ENCODE measurements around the gene AXDND1.
"Not testable (repeated sequence)": the region's sequence is repeated elsewhere in the genome, so short reads cannot be mapped to it uniquely, and the experiment has no call there.

Gene AXDND1

DNA sequence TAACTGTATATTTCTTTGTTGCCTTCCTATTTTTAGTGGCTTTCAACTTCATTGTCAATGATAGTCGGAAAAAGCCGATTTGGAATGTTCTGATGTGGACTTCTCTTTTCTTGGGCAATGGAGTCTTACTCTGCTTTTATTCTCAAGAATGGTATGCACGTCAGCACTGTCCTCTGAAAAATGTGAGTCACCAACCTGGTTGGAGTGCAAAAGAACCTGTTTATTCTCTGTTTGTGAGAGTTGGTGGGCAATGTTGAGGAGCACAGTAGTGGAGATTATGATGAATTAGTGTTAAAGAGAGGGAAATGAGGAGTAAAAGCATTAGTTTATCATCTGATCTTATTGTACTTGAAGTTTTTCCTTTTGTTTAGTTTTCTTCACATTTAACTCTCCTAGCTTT lies 14.5 kb upstream of the AXDND1 start:
- Histone ChIP-seq H3K79me1 (ENCODE audit: low read depth, low read length) (no peaks in the 10 kb centered on the region), H2BK120ac (ENCODE audit: low read depth, low read length) (no peak overlapping the region), H2BK12ac (ENCODE audit: low read length) (no peak overlapping the region), H3K9me3 (replicated peaks in 1 of 2; ENCODE audit: control insufficient read depth in 2 of 2, insufficient read depth in 1 of 2, low read depth in 1 of 2, low read length in 2 of 2) (no peaks in the 10 kb centered on the region), H3K9ac (ENCODE audit: low read depth, low read length, poor library complexity) (no peak overlapping the region), H4K8ac (ENCODE audit: low read depth, low read length) (no peak overlapping the region), H3K4me1 (ENCODE audit: control insufficient read depth in 2 of 2, insufficient read depth in 1 of 2, low read depth in 1 of 2, low read length in 2 of 2) (no peaks in the 10 kb centered on the region), H3K4me2 (ENCODE audit: insufficient read depth, low read length, poor library complexity, severe bottlenecking) (no peak overlapping the region), H3K27me3 (ENCODE audit: control insufficient read depth in 3 of 3, insufficient read depth in 3 of 3, low read depth in 1 of 3, low read length in 3 of 3) (no peaks in the 10 kb centered on the region), H2AK5ac (ENCODE audit: low read depth, low read length) (no peak overlapping the region), H3K4me3 (ENCODE audit: low read length in 2 of 2) (no peak overlapping the region), H3K4ac (ENCODE audit: low read length) (no peak overlapping the region), H3K27ac (replicated peaks; ENCODE audit: low read length) (no peak overlapping the region), H3K36me3 (replicated peaks in 1 of 2; ENCODE audit: control insufficient read depth in 2 of 2, insufficient read depth in 2 of 2, low read length in 2 of 2) (peaks cover 0 to 79% of the 10 kb centered on the region in 2 donors), H3K23ac (ENCODE audit: low read depth, low read length, poor library complexity) (no peak overlapping the region), H3K18ac (ENCODE audit: low read length) (no peak overlapping the region), H2BK5ac (ENCODE audit: low read length) (no peak overlapping the region), H3K14ac (ENCODE audit: low read length) (no peak overlapping the region), H2BK15ac (ENCODE audit: low read length) (no peak overlapping the region), H4K91ac (ENCODE audit: low read depth, low read length, poor library complexity) (no peak overlapping the region), H2AFZ (ENCODE audit: low read length) (no peak overlapping the region)
- DNase-seq (ENCODE audit: low spot score), result no peak
- no CpG with 5 or more reads among the region's 3 CpGs for WGBS, 2 donors (ENCODE audit: extremely low coverage in 2 of 2, insufficient read length in 2 of 2, insufficient replicate concordance in 1 of 2)

DNA sequence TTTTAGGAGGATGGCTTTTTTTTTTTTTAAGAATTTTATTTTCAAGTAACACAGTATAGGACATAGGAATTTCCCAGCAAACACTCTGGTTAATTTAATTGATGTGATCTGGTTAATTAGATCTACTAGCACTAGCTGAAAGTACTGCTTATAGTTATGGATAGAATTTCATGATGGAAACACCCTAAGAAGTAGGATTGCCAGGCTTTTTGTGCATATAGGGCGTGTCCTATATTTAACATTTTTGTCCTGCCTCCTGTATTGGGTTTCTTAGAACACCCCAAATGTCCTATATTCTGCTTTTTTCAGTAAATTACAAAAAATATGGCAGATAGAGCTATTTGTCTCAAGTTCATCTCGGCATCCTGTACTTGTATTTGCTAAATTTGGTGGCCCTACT lies 13.5 kb upstream of the AXDND1 start:
- H2BK12ac ChIP-seq (ENCODE audit: low read length), result no peak overlapping the region
- no peak overlapping the region for H2BK5ac ChIP-seq (ENCODE audit: low read length)
- no CpG with 5 or more reads among the region's 2 CpGs for WGBS, 2 donors (ENCODE audit: extremely low coverage in 2 of 2, insufficient read length in 2 of 2, insufficient replicate concordance in 1 of 2)
- no peak overlapping the region for H3K4me2 ChIP-seq (ENCODE audit: insufficient read depth, low read length, poor library complexity, severe bottlenecking)
- H3K9me3 ChIP-seq (replicated peaks in 1 of 2; ENCODE audit: control insufficient read depth in 2 of 2, insufficient read depth in 1 of 2, low read depth in 1 of 2, low read length in 2 of 2), result no peaks in the 10 kb centered on the region
- no peak overlapping the region for H4K8ac ChIP-seq (ENCODE audit: low read depth, low read length)
- no peak overlapping the region for H3K27ac ChIP-seq (replicated peaks; ENCODE audit: low read length)
- no peak overlapping the region for H4K91ac ChIP-seq (ENCODE audit: low read depth, low read length, poor library complexity)
- no peak overlapping the region for H2BK120ac ChIP-seq (ENCODE audit: low read depth, low read length)
- no peak for DNase-seq (ENCODE audit: low spot score)
- H3K23ac ChIP-seq (ENCODE audit: low read depth, low read length, poor library complexity), result no peak overlapping the region
- H3K14ac ChIP-seq (ENCODE audit: low read length), result no peak overlapping the region
- H2BK15ac ChIP-seq (ENCODE audit: low read length), result no peak overlapping the region
- H3K4me3 ChIP-seq (ENCODE audit: low read length in 2 of 2), result no peak overlapping the region
- H3K36me3 ChIP-seq (replicated peaks in 1 of 2; ENCODE audit: control insufficient read depth in 2 of 2, insufficient read depth in 2 of 2, low read length in 2 of 2), result peaks cover 0 to 74% of the 10 kb centered on the region in 2 donors
- H3K18ac ChIP-seq (ENCODE audit: low read length), result no peak overlapping the region
- no peak overlapping the region for H3K4ac ChIP-seq (ENCODE audit: low read length)
- H2AFZ ChIP-seq (ENCODE audit: low read length), result no peak overlapping the region
- H3K4me1 ChIP-seq (ENCODE audit: control insufficient read depth in 2 of 2, insufficient read depth in 1 of 2, low read depth in 1 of 2, low read length in 2 of 2), result no peaks in the 10 kb centered on the region
- H2AK5ac ChIP-seq (ENCODE audit: low read depth, low read length), result no peak overlapping the region
- no peaks in the 10 kb centered on the region for H3K27me3 ChIP-seq (ENCODE audit: control insufficient read depth in 3 of 3, insufficient read depth in 3 of 3, low read depth in 1 of 3, low read length in 3 of 3)
- no peaks in the 10 kb centered on the region for H3K79me1 ChIP-seq (ENCODE audit: low read depth, low read length)
- H3K9ac ChIP-seq (ENCODE audit: low read depth, low read length, poor library complexity), result no peak overlapping the region

DNA sequence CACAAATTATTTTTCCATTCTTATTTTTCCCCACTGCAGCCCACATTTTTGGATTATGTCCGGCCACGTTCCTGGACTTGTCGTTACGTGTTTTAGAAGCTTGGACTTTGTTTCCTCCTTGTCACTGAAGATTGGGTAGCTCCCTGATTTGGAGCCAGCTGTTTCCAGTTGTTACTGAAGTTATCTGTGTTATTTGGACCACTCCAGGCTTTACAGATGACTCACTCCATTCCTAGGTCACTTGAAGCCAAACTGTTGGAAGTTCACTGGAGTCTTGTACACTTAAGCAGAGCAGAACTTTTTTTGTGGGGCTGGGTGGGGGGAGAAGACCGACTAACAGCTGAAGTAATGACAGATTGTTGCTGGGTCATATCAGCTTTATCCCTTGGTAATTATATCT lies 12.2 kb upstream of the AXDND1 start:
- no peaks in the 10 kb centered on the region for H3K79me1 ChIP-seq (ENCODE audit: low read depth, low read length)
- H2AFZ ChIP-seq (ENCODE audit: low read length), result no peak overlapping the region
- H4K91ac ChIP-seq (ENCODE audit: low read depth, low read length, poor library complexity), result no peak overlapping the region
- WGBS, 2 donors (ENCODE audit: extremely low coverage in 2 of 2, insufficient read length in 2 of 2, insufficient replicate concordance in 1 of 2), result no CpG with 5 or more reads among the region's 5 CpGs
- no peak overlapping the region for H3K14ac ChIP-seq (ENCODE audit: low read length)
- H2BK15ac ChIP-seq (ENCODE audit: low read length), result no peak overlapping the region
- no peak overlapping the region for H3K9ac ChIP-seq (ENCODE audit: low read depth, low read length, poor library complexity)
- no peaks in the 10 kb centered on the region for H3K27me3 ChIP-seq (ENCODE audit: control insufficient read depth in 3 of 3, insufficient read depth in 3 of 3, low read depth in 1 of 3, low read length in 3 of 3)
- H3K36me3 ChIP-seq (replicated peaks in 1 of 2; ENCODE audit: control insufficient read depth in 2 of 2, insufficient read depth in 2 of 2, low read length in 2 of 2), result peaks cover 0 to 61% of the 10 kb centered on the region in 2 donors
- no peak overlapping the region for H3K4ac ChIP-seq (ENCODE audit: low read length)
- no peaks in the 10 kb centered on the region for H3K9me3 ChIP-seq (replicated peaks in 1 of 2; ENCODE audit: control insufficient read depth in 2 of 2, insufficient read depth in 1 of 2, low read depth in 1 of 2, low read length in 2 of 2)
- no peak for DNase-seq (ENCODE audit: low spot score)
- H4K8ac ChIP-seq (ENCODE audit: low read depth, low read length), result no peak overlapping the region
- no peak overlapping the region for H3K18ac ChIP-seq (ENCODE audit: low read length)
- H2BK12ac ChIP-seq (ENCODE audit: low read length), result no peak overlapping the region
- H2BK120ac ChIP-seq (ENCODE audit: low read depth, low read length), result no peak overlapping the region
- no peak overlapping the region for H2AK5ac ChIP-seq (ENCODE audit: low read depth, low read length)
- H2BK5ac ChIP-seq (ENCODE audit: low read length), result no peak overlapping the region
- H3K23ac ChIP-seq (ENCODE audit: low read depth, low read length, poor library complexity), result no peak overlapping the region
- no peaks in the 10 kb centered on the region for H3K4me1 ChIP-seq (ENCODE audit: control insufficient read depth in 2 of 2, insufficient read depth in 1 of 2, low read depth in 1 of 2, low read length in 2 of 2)
- H3K4me3 ChIP-seq (ENCODE audit: low read length in 2 of 2), result no peak overlapping the region
- no peak overlapping the region for H3K27ac ChIP-seq (replicated peaks; ENCODE audit: low read length)
- H3K4me2 ChIP-seq (ENCODE audit: insufficient read depth, low read length, poor library complexity, severe bottlenecking), result no peak overlapping the region

GRCh38 chr1:179361631-179362030 lies 4.1 kb upstream of the AXDND1 start:
- H3K9ac ChIP-seq (ENCODE audit: low read depth, low read length, poor library complexity), result not testable (repeated sequence)
- WGBS, 2 donors (ENCODE audit: extremely low coverage in 2 of 2, insufficient read length in 2 of 2, insufficient replicate concordance in 1 of 2), result no CpG with 5 or more reads among the region's 2 CpGs

More at GRCh38 chr1:179361631-179362030, 4.1 kb upstream of the AXDND1 start:
- not testable (repeated sequence) for H2BK120ac ChIP-seq (ENCODE audit: low read depth, low read length); H3K4ac ChIP-seq (ENCODE audit: low read length); H3K4me1 ChIP-seq (ENCODE audit: control insufficient read depth in 2 of 2, insufficient read depth in 1 of 2, low read depth in 1 of 2, low read length in 2 of 2); H4K8ac ChIP-seq (ENCODE audit: low read depth, low read length); H3K23ac ChIP-seq (ENCODE audit: low read depth, low read length, poor library complexity); H2BK12ac ChIP-seq (ENCODE audit: low read length); DNase-seq (ENCODE audit: low spot score); H2AK5ac ChIP-seq (ENCODE audit: low read depth, low read length); H3K9me3 ChIP-seq (replicated peaks in 1 of 2; ENCODE audit: control insufficient read depth in 2 of 2, insufficient read depth in 1 of 2, low read depth in 1 of 2, low read length in 2 of 2); H2BK15ac ChIP-seq (ENCODE audit: low read length); H3K27ac ChIP-seq (replicated peaks; ENCODE audit: low read length); H3K27me3 ChIP-seq (ENCODE audit: control insufficient read depth in 3 of 3, insufficient read depth in 3 of 3, low read depth in 1 of 3, low read length in 3 of 3); H2AFZ ChIP-seq (ENCODE audit: low read length); H2BK5ac ChIP-seq (ENCODE audit: low read length); H3K4me2 ChIP-seq (ENCODE audit: insufficient read depth, low read length, poor library complexity, severe bottlenecking); H3K18ac ChIP-seq (ENCODE audit: low read length); H4K91ac ChIP-seq (ENCODE audit: low read depth, low read length, poor library complexity); H3K36me3 ChIP-seq (replicated peaks in 1 of 2; ENCODE audit: control insufficient read depth in 2 of 2, insufficient read depth in 2 of 2, low read length in 2 of 2); H3K4me3 ChIP-seq (ENCODE audit: low read length in 2 of 2); H3K79me1 ChIP-seq (ENCODE audit: low read depth, low read length); H3K14ac ChIP-seq (ENCODE audit: low read length)

Measured in neuronal stem cell (in vitro differentiated cells).